Small intestine (tissue), 7 donors: ENCODE measurements around the gene MAPKAPK2. TPM values are rescaled to one million over a fixed set of nuclear protein-coding genes. Genes with fewer than 3 reads are reported as not detected.

Experiments used
- DNase-seq, 2 donors: peaks; one replicate each; pipeline versions ENCODE4 v3.0.0 to v3.0.0-alpha.2; 2013
- FAIRE-seq: peaks from 2 replicates; lab custom pipeline; 2012; peaks lifted over from hg19 to GRCh38; lab: Jason Lieb, UNC
- H3K27ac ChIP-seq, 3 donors: one replicate each; pipeline ENCODE4 v1.5.1; 2013; ENCODE audit warnings: low read length in 2 of 3, mild to moderate bottlenecking in 2 of 3, control low read depth in 1 of 3, inconsistent platforms in 1 of 3, low read depth in 1 of 3, moderate library complexity in 1 of 3
- H3K27me3 ChIP-seq, 3 donors: one replicate each; pipeline ENCODE4 v1.6.1; 2013; ENCODE audit warnings: low read length in 3 of 3, inconsistent platforms in 1 of 3; ENCODE audit not compliant: control insufficient read depth in 3 of 3, insufficient read depth in 3 of 3
- H3K36me3 ChIP-seq, 3 donors: one replicate each; pipeline ENCODE4 v1.6.1; 2013; ENCODE audit warnings: low read length in 3 of 3, inconsistent platforms in 1 of 3, low read depth in 1 of 3, mild to moderate bottlenecking in 1 of 3, moderate library complexity in 1 of 3; ENCODE audit not compliant: control insufficient read depth in 3 of 3, insufficient read depth in 2 of 3
- H3K4me1 ChIP-seq, 3 donors: one replicate each; pipeline ENCODE4 v1.6.1; 2013; ENCODE audit warnings: low read length in 2 of 3, inconsistent platforms in 1 of 3, low read depth in 1 of 3, mild to moderate bottlenecking in 1 of 3, moderate library complexity in 1 of 3; ENCODE audit not compliant: control insufficient read depth in 3 of 3, insufficient read depth in 2 of 3
- H3K4me3 ChIP-seq, 3 donors: one replicate each; pipeline ENCODE4 v1.5.1; 2013; ENCODE audit warnings: low read length in 3 of 3, control low read depth in 1 of 3, inconsistent platforms in 1 of 3, low read depth in 1 of 3, mild to moderate bottlenecking in 1 of 3, moderate library complexity in 1 of 3
- H3K9me3 ChIP-seq, 2 donors: one replicate each; pipeline ENCODE4 v1.6.1; 2013; ENCODE audit warnings: low read depth in 1 of 2, low read length in 1 of 2; ENCODE audit not compliant: control insufficient read depth in 2 of 2, insufficient read depth in 1 of 2
- WGBS, 3 donors: extraction: QIAGEN DNeasy Blood & Tissue Kit; methylation state at CpG; one replicate each; pipeline ENCODE4 v1.1.7; 2013; 5-methylcytosine and 5-hydroxymethylcytosine counted together
- polyA plus RNA-seq, 4 donors: library from polyadenylated mRNA; stranded (reverse) in 3 of 4; unstranded in 1 of 4; fragments of 200-250 nt in 3 of 4; fragments of 120-200 nt in 1 of 4; gene quantifications; one replicate each; pipeline versions ENCODE4 v1.2.1 to v1.2.3, GENCODE V29; 2013
- donor health status: healthy with polysubstance abuse.
- donor health status: control.
- donor health status: control.
- donor health status: Bipolar disorder and iron deficiency.
- donor health status: healthy.

MAPKAPK2 gene
- polyA plus RNA-seq, 4 donors: 56.4 to 93.5 (median 71.3) TPM

- Histone ChIP-seq H3K27ac (no peak overlapping the region), H3K4me3 (no peak overlapping the region), H3K4me1 (peaks cover 6 to 12% (median 8%) of the 10 kb centered on the region in 3 donors), H3K36me3 (no peaks in the 10 kb centered on the region), H3K9me3 (no peaks in the 10 kb centered on the region), H3K27me3 (no peaks in the 10 kb centered on the region)
- FAIRE-seq (no peak), DNase-seq (no peak)
- 71 to 81% (median 76%) methylated on average over 3 of the region's 3 CpGs for WGBS, 3 donors
Observed at GRCh38 chr1:206656936-206657335, 27.8 kb upstream of the MAPKAPK2 start.

GRCh38 chr1:206657751-206658150 is 27.0 kb upstream of the MAPKAPK2 start:
- Histone ChIP-seq H3K9me3 (no peaks in the 10 kb centered on the region), H3K27ac (no peak overlapping the region), H3K36me3 (no peaks in the 10 kb centered on the region), H3K4me3 (no peak overlapping the region), H3K27me3 (no peaks in the 10 kb centered on the region), H3K4me1 (peaks cover 6 to 12% (median 8%) of the 10 kb centered on the region in 3 donors)
- 47 to 72% (median 52%) methylated on average over 6 of the region's 6 CpGs for WGBS, 3 donors
- no peak for FAIRE-seq
- no peak for DNase-seq

- FAIRE-seq: no peak
- Histone ChIP-seq H3K4me1 (peaks cover 6 to 12% (median 8%) of the 10 kb centered on the region in 3 donors), H3K36me3 (no peaks in the 10 kb centered on the region), H3K4me3 (peak overlapping the region in 1 of 3 donors; percentile 4), H3K27ac (peak overlapping the region in 1 of 3 donors; percentile 76), H3K27me3 (no peaks in the 10 kb centered on the region), H3K9me3 (no peaks in the 10 kb centered on the region)
- peak in 1 of 2 donors; percentile 46 for DNase-seq
- WGBS, 3 donors: 37 to 63% (median 57%) methylated on average over 22 of the region's 22 CpGs
Observed at GRCh38 chr1:206658264-206658980, 26.3 kb upstream of the MAPKAPK2 start.

- DNase-seq: no peak
Observed at GRCh38 chr1:206658981-206659273, 25.8 kb upstream of the MAPKAPK2 start.

GRCh38 chr1:206660136-206660535 is 24.6 kb upstream of the MAPKAPK2 start:
- no peak overlapping the region for H3K27ac ChIP-seq
- FAIRE-seq: no peak
- WGBS, 3 donors: 91 to 93% (median 91%) methylated on average over 4 of the region's 4 CpGs

More at GRCh38 chr1:206658981-206659273, 25.8 kb upstream of the MAPKAPK2 start:
- FAIRE-seq: no peak
- WGBS, 3 donors: 36 to 51% (median 47%) methylated on average over 7 of the region's 7 CpGs
- Histone ChIP-seq H3K4me1 (peaks cover 6 to 17% (median 8%) of the 10 kb centered on the region in 3 donors), H3K27me3 (peaks cover 0 to 5% (median 0%) of the 10 kb centered on the region in 3 donors), H3K27ac (peak overlapping the region; percentile 31 to 76 (median 43)), H3K4me3 (no peak overlapping the region), H3K36me3 (no peaks in the 10 kb centered on the region), H3K9me3 (no peaks in the 10 kb centered on the region)

GRCh38 chr1:206661161-206661820 is 23.4 kb upstream of the MAPKAPK2 start:
- WGBS, 3 donors: 86 to 92% (median 86%) methylated on average over 10 to 11 of the region's 11 CpGs
- H3K27me3 ChIP-seq: peaks cover 0 to 7% (median 0%) of the 10 kb centered on the region in 3 donors
- peaks cover 6 to 19% (median 8%) of the 10 kb centered on the region in 3 donors for H3K4me1 ChIP-seq

More at GRCh38 chr1:206660136-206660535, 24.6 kb upstream of the MAPKAPK2 start:
- no peak for DNase-seq
- Histone ChIP-seq H3K4me1 (peaks cover 6 to 19% (median 8%) of the 10 kb centered on the region in 3 donors), H3K4me3 (no peak overlapping the region), H3K27me3 (peaks cover 0 to 7% (median 0%) of the 10 kb centered on the region in 3 donors), H3K36me3 (no peaks in the 10 kb centered on the region), H3K9me3 (no peaks in the 10 kb centered on the region)

GRCh38 chr1:206662396-206663092 is 22.2 kb upstream of the MAPKAPK2 start:
- H3K9me3 ChIP-seq: no peaks in the 10 kb centered on the region
- H3K27ac ChIP-seq: no peak overlapping the region
- peaks cover 0 to 7% (median 0%) of the 10 kb centered on the region in 3 donors for H3K27me3 ChIP-seq
- H3K36me3 ChIP-seq: no peaks in the 10 kb centered on the region
- H3K4me1 ChIP-seq: peaks cover 6 to 19% (median 8%) of the 10 kb centered on the region in 3 donors
- 65 to 76% (median 69%) methylated on average over 3 of the region's 3 CpGs for WGBS, 3 donors
- DNase-seq (no peak), FAIRE-seq (no peak)
- no peak overlapping the region for H3K4me3 ChIP-seq

More at GRCh38 chr1:206661161-206661820, 23.4 kb upstream of the MAPKAPK2 start:
- Histone ChIP-seq H3K4me3 (no peak overlapping the region), H3K9me3 (no peaks in the 10 kb centered on the region), H3K27ac (no peak overlapping the region), H3K36me3 (no peaks in the 10 kb centered on the region)
- FAIRE-seq: no peak
- DNase-seq: no peak

- Histone ChIP-seq H3K4me3 (no peak overlapping the region), H3K27me3 (peaks cover 0 to 7% (median 0%) of the 10 kb centered on the region in 3 donors), H3K27ac (no peak overlapping the region), H3K36me3 (no peaks in the 10 kb centered on the region), H3K4me1 (peaks cover 6 to 19% (median 8%) of the 10 kb centered on the region in 3 donors), H3K9me3 (no peaks in the 10 kb centered on the region)
- DNase-seq (no peak), FAIRE-seq (no peak)
- WGBS, 3 donors: 60 to 75% (median 71%) methylated on average over 5 of the region's 5 CpGs
Observed at GRCh38 chr1:206663362-206663761, 21.3 kb upstream of the MAPKAPK2 start.
